NCI-H510A (cell line): ENCODE results near the gene HIP1R.

Experiments used
- DNase-seq: peaks from one replicate; lab custom pipeline; 2025; lab: John Stamatoyannopoulos, UW

HIP1R gene

GRCh38 chr12:122860040-122860853 is 25.0 kb downstream of the HIP1R start:
- DNase-seq = peak; percentile 54

- DNase-seq = no peak
Observed at GRCh38 chr12:122860854-122861586, 25.8 kb downstream of the HIP1R start.

- no peak for DNase-seq
Observed at GRCh38 chr12:122861587-122861970, 26.3 kb downstream of the HIP1R start.

GRCh38 chr12:122862110-122862634 is 26.9 kb downstream of the HIP1R start:
- no peak for DNase-seq

GRCh38 chr12:122862872-122863701 is 27.8 kb downstream of the HIP1R start:
- peak; percentile 92 for DNase-seq

GRCh38 chr12:122864894-122865253 is 29.6 kb downstream of the HIP1R start:
- no peak for DNase-seq

- DNase-seq = peak; percentile 81
Observed at GRCh38 chr12:122865268-122866231, 30.3 kb downstream of the HIP1R start.

GRCh38 chr12:122866379-122866778 is 31.1 kb downstream of the HIP1R start:
- DNase-seq = no peak

GRCh38 chr12:122866950-122867607 is 31.8 kb downstream of the HIP1R start:
- no peak for DNase-seq

- DNase-seq = no peak
Observed at GRCh38 chr12:122867691-122868461, 32.6 kb downstream of the HIP1R start.

GRCh38 chr12:122868471-122869177 is 33.4 kb downstream of the HIP1R start:
- DNase-seq = no peak

- no peak for DNase-seq
Observed at GRCh38 chr12:122869207-122869973, 34.1 kb downstream of the HIP1R start.

- DNase-seq = no peak
Observed at GRCh38 chr12:122870163-122870842, 35.0 kb downstream of the HIP1R start.

GRCh38 chr12:122870867-122871664 is 35.8 kb downstream of the HIP1R start:
- DNase-seq = no peak

GRCh38 chr12:122871851-122872780 is 36.9 kb downstream of the HIP1R start:
- DNase-seq = peak; percentile 77
